Ovary (tissue), 3 donors: ENCODE data around the gene SLC37A4.

Experiments used
- CTCF ChIP-seq, 3 donors: fragments of 450-650 bp in 2 of 3; fragments of 200-600 bp in 1 of 3; IDR thresholded peaks; one replicate each; pipeline versions ENCODE4 v1.5.1 to v1.8.0; 2016 to 2022; ENCODE audit warnings: antibody characterized with exemption in 3 of 3, mild to moderate bottlenecking in 1 of 3
- POLR2A ChIP-seq: fragments of 450-650 bp; IDR thresholded peaks from one replicate; pipeline ENCODE4 v1.6.1; 2017; ENCODE audit warnings: antibody characterized with exemption, mild to moderate bottlenecking, moderate library complexity
- donor health status: DM: no; HTN: no; CAD: no.

GRCh38 chr11:119052163-119052814, 21.6 kb upstream of the SLC37A4 start:
- TF ChIP-seq CTCF (IDR thresholded peaks at IDR 0.05) (no peak), POLR2A (no peak)
